DOHH2 (cell line): Measurements from ENCODE around the gene TFDP1.

Source experiments
- CTCF ChIP-seq: fragments of 200-600 bp; sonication (generic); IDR thresholded peaks from one replicate; pipeline ENCODE4 v1.5.1; 2014; ENCODE audit warnings: antibody characterized with exemption, mild to moderate bottlenecking, low read depth, low read length; ENCODE audit not compliant: poor library complexity, severe bottlenecking
- EZH2phosphoT487 ChIP-seq: fragments of 200-600 bp; sonication (generic); IDR thresholded peaks from 2 replicates; pipeline ENCODE4 v1.6.1; 2017; ENCODE audit warnings: borderline replicate concordance, mild to moderate bottlenecking, antibody characterized with exemption, low read length, moderate library complexity, mixed read lengths

- no peak for TF ChIP-seq CTCF
- no peak for TF ChIP-seq EZH2phosphoT487
These were observed 28.1 kb downstream of the TFDP1 start for GRCh38 chr13:113612607-113613006.
